Activated naive CD8-positive, alpha-beta T cell treated with anti-CD3 and anti-CD28 coated beads for 36 hours (primary cell): Measurements from ENCODE around the gene CCNY. TPM values are rescaled to one million over a fixed set of nuclear protein-coding genes. Genes with fewer than 3 reads are reported as not detected.

Experiments used
- DNase-seq: peaks from one replicate; pipeline ENCODE4 v3.0.0; 2021
- H3K27ac Mint-ChIP-seq: one replicate; pipeline ENCODE4 v1.8.0; 2022; ENCODE audit warnings: mild to moderate bottlenecking, moderate library complexity, mixed read lengths
- H3K27me3 Mint-ChIP-seq: one replicate; pipeline ENCODE4 v1.8.0; 2022; ENCODE audit warnings: mild to moderate bottlenecking, mixed read lengths
- H3K36me3 Mint-ChIP-seq: one replicate; pipeline ENCODE4 v1.8.0; 2021; ENCODE audit warnings: mild to moderate bottlenecking, mixed read lengths
- H3K4me1 Mint-ChIP-seq: one replicate; pipeline ENCODE4 v1.8.0; 2021; ENCODE audit warnings: mixed read lengths
- H3K4me3 Mint-ChIP-seq: one replicate; pipeline ENCODE4 v1.8.0; 2022; ENCODE audit warnings: mild to moderate bottlenecking, moderate library complexity, mixed read lengths
- H3K9me3 Mint-ChIP-seq: one replicate; pipeline ENCODE4 v1.8.0; 2022; ENCODE audit warnings: mixed read lengths
- total RNA-seq, 2 experiments: library from RNA; stranded (reverse); gene quantifications; one replicate each; pipeline ENCODE4 v1.2.3, GENCODE V29; 2021

The CCNY gene
- total RNA-seq, 2 experiments from 2014 or later = 52.1 to 55.2 TPM

GRCh38 chr10:35359056-35359455 is 22.7 kb downstream of the CCNY start:
- DNase-seq = no peak
- Mint-ChIP-seq H3K36me3 (peaks cover 9% of the 10 kb centered on the region), H3K27ac (no peak overlapping the region), H3K27me3 (no peaks in the 10 kb centered on the region), H3K4me1 (peaks cover 62% of the 10 kb centered on the region), H3K4me3 (no peak overlapping the region), H3K9me3 (no peaks in the 10 kb centered on the region)

- no peak overlapping the region for H3K4me3 Mint-ChIP-seq
- H3K27me3 Mint-ChIP-seq = no peaks in the 10 kb centered on the region
- H3K9me3 Mint-ChIP-seq = no peaks in the 10 kb centered on the region
- no peak for DNase-seq
- no peak overlapping the region for H3K27ac Mint-ChIP-seq
- H3K36me3 Mint-ChIP-seq = peaks cover 9% of the 10 kb centered on the region
- peaks cover 61% of the 10 kb centered on the region for H3K4me1 Mint-ChIP-seq
Observed at GRCh38 chr10:35359873-35360272, 23.6 kb downstream of the CCNY start.

GRCh38 chr10:35362701-35363350 is 26.5 kb downstream of the CCNY start:
- H3K27me3 Mint-ChIP-seq = no peaks in the 10 kb centered on the region
- no peaks in the 10 kb centered on the region for H3K9me3 Mint-ChIP-seq
- no peak overlapping the region for H3K27ac Mint-ChIP-seq
- peaks cover 7% of the 10 kb centered on the region for H3K36me3 Mint-ChIP-seq
- no peak overlapping the region for H3K4me3 Mint-ChIP-seq
- peaks cover 48% of the 10 kb centered on the region for H3K4me1 Mint-ChIP-seq
- no peak for DNase-seq

- peaks cover 48% of the 10 kb centered on the region for H3K4me1 Mint-ChIP-seq
- no peaks in the 10 kb centered on the region for H3K27me3 Mint-ChIP-seq
- DNase-seq = no peak
- no peaks in the 10 kb centered on the region for H3K9me3 Mint-ChIP-seq
- peaks cover 7% of the 10 kb centered on the region for H3K36me3 Mint-ChIP-seq
- no peak overlapping the region for H3K4me3 Mint-ChIP-seq
- H3K27ac Mint-ChIP-seq = no peak overlapping the region
Observed at GRCh38 chr10:35363587-35363986, 27.3 kb downstream of the CCNY start.

GRCh38 chr10:35364808-35365207 is 28.5 kb downstream of the CCNY start:
- peaks cover 4% of the 10 kb centered on the region for H3K36me3 Mint-ChIP-seq
- H3K9me3 Mint-ChIP-seq = no peaks in the 10 kb centered on the region
- H3K4me1 Mint-ChIP-seq = peaks cover 50% of the 10 kb centered on the region
- no peak for DNase-seq
- no peaks in the 10 kb centered on the region for H3K27me3 Mint-ChIP-seq
- no peak overlapping the region for H3K4me3 Mint-ChIP-seq
- H3K27ac Mint-ChIP-seq = no peak overlapping the region

GRCh38 chr10:35365994-35366393 is 29.7 kb downstream of the CCNY start:
- H3K9me3 Mint-ChIP-seq = no peaks in the 10 kb centered on the region
- no peak overlapping the region for H3K4me3 Mint-ChIP-seq
- H3K4me1 Mint-ChIP-seq = peaks cover 51% of the 10 kb centered on the region
- no peak for DNase-seq
- no peaks in the 10 kb centered on the region for H3K27me3 Mint-ChIP-seq
- peaks cover 4% of the 10 kb centered on the region for H3K36me3 Mint-ChIP-seq
- no peak overlapping the region for H3K27ac Mint-ChIP-seq

- peaks cover 53% of the 10 kb centered on the region for H3K4me1 Mint-ChIP-seq
- H3K4me3 Mint-ChIP-seq = no peak overlapping the region
- no peak for DNase-seq
- H3K36me3 Mint-ChIP-seq = peaks cover under 1% of the 10 kb centered on the region
- H3K9me3 Mint-ChIP-seq = no peaks in the 10 kb centered on the region
- H3K27me3 Mint-ChIP-seq = no peaks in the 10 kb centered on the region
- H3K27ac Mint-ChIP-seq = no peak overlapping the region
Observed at GRCh38 chr10:35367107-35367859, 31.0 kb downstream of the CCNY start.

- Mint-ChIP-seq H3K27me3 (no peaks in the 10 kb centered on the region), H3K4me3 (no peak overlapping the region), H3K36me3 (no peaks in the 10 kb centered on the region), H3K4me1 (peaks cover 56% of the 10 kb centered on the region), H3K9me3 (no peaks in the 10 kb centered on the region), H3K27ac (no peak overlapping the region)
- DNase-seq = no peak
Observed at GRCh38 chr10:35367982-35368381, 31.7 kb downstream of the CCNY start.

- Mint-ChIP-seq H3K9me3 (no peaks in the 10 kb centered on the region), H3K27me3 (no peaks in the 10 kb centered on the region), H3K4me1 (peaks cover 52% of the 10 kb centered on the region), H3K4me3 (no peak overlapping the region), H3K36me3 (no peaks in the 10 kb centered on the region), H3K27ac (no peak overlapping the region)
- no peak for DNase-seq
Observed at GRCh38 chr10:35368485-35369048, 32.3 kb downstream of the CCNY start.

- no peaks in the 10 kb centered on the region for H3K9me3 Mint-ChIP-seq
- peaks cover 49% of the 10 kb centered on the region for H3K4me1 Mint-ChIP-seq
- no peaks in the 10 kb centered on the region for H3K36me3 Mint-ChIP-seq
- DNase-seq = no peak
- H3K27me3 Mint-ChIP-seq = no peaks in the 10 kb centered on the region
- no peak overlapping the region for H3K4me3 Mint-ChIP-seq
- H3K27ac Mint-ChIP-seq = no peak overlapping the region
Observed at GRCh38 chr10:35369049-35369611, 32.8 kb downstream of the CCNY start.

- Mint-ChIP-seq H3K9me3 (no peaks in the 10 kb centered on the region), H3K27ac (no peak overlapping the region), H3K4me1 (peaks cover 57% of the 10 kb centered on the region), H3K4me3 (no peak overlapping the region), H3K27me3 (no peaks in the 10 kb centered on the region), H3K36me3 (no peaks in the 10 kb centered on the region)
- DNase-seq = no peak
Observed at GRCh38 chr10:35371731-35372130, 35.4 kb downstream of the CCNY start.

GRCh38 chr10:35372329-35372728 is 36.0 kb downstream of the CCNY start:
- H3K9me3 Mint-ChIP-seq = no peaks in the 10 kb centered on the region
- H3K4me1 Mint-ChIP-seq = peaks cover 58% of the 10 kb centered on the region
- DNase-seq = no peak
- no peaks in the 10 kb centered on the region for H3K27me3 Mint-ChIP-seq
- no peak overlapping the region for H3K27ac Mint-ChIP-seq
- H3K4me3 Mint-ChIP-seq = no peak overlapping the region
- H3K36me3 Mint-ChIP-seq = no peaks in the 10 kb centered on the region

GRCh38 chr10:35375091-35375765 is 38.9 kb downstream of the CCNY start:
- Mint-ChIP-seq H3K27me3 (no peaks in the 10 kb centered on the region), H3K9me3 (no peaks in the 10 kb centered on the region), H3K36me3 (no peaks in the 10 kb centered on the region), H3K4me1 (peaks cover 64% of the 10 kb centered on the region), H3K27ac (no peak overlapping the region), H3K4me3 (no peak overlapping the region)
- no peak for DNase-seq

- Mint-ChIP-seq H3K27me3 (no peaks in the 10 kb centered on the region), H3K4me1 (peaks cover 58% of the 10 kb centered on the region), H3K4me3 (no peak overlapping the region), H3K27ac (no peak overlapping the region), H3K36me3 (peaks cover 1% of the 10 kb centered on the region), H3K9me3 (no peaks in the 10 kb centered on the region)
- DNase-seq = no peak
Observed at GRCh38 chr10:35377050-35377728, 40.9 kb downstream of the CCNY start.
